GM19043 (cell line): ENCODE results near the gene ITGA1.

Experiments used
- ATAC-seq: cut with Tn5 transposase; IDR thresholded peaks from one replicate; pipeline ENCODE4 v1.9.1; 2021; ENCODE audit warnings: low read depth; ENCODE audit not compliant: unreplicated experiment

ITGA1 gene

DNA sequence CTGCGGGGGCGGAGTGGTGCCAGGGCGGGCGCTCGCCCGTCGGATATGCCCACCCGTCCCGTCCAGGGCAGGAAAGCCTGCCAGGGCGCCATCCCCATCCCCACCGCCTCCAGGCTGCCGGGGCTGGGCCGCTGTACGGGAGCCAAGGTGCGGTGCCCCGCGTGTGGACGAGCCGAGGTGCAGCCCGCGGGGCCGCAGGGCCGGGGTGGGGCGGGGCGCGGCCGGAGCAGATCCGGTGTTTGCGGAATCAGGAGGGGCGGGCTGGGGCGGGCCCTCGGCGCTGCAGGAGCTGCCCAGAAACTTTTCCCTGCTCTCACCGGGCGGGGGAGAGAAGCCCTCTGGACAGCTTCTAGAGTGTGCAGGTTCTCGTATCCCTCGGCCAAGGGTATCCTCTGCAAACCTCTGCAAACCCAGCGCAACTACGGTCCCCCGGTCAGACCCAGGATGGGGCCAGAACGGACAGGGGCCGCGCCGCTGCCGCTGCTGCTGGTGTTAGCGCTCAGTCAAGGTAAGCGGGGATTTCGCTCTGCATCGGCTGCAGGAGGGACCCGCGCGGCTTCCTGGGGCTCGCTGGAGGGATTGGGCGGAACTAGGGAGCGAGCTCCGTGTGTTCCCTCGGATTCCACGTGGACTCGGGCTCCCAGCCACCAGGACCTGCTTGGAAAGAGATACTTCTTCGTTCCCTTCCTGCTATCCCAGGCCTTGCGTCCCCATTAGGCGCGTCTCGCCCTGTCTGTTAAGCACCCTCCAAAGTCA is 201.5 kb downstream of the ITGA1 start, which contains the start of gene ITGA2:
TSS of gene ITGA2 (plus strand) at position 328 of the 756 bp plus-strand sequence. CDS start at position 445, 117 bp downstream.
- ATAC-seq, result peak; percentile 52

DNA sequence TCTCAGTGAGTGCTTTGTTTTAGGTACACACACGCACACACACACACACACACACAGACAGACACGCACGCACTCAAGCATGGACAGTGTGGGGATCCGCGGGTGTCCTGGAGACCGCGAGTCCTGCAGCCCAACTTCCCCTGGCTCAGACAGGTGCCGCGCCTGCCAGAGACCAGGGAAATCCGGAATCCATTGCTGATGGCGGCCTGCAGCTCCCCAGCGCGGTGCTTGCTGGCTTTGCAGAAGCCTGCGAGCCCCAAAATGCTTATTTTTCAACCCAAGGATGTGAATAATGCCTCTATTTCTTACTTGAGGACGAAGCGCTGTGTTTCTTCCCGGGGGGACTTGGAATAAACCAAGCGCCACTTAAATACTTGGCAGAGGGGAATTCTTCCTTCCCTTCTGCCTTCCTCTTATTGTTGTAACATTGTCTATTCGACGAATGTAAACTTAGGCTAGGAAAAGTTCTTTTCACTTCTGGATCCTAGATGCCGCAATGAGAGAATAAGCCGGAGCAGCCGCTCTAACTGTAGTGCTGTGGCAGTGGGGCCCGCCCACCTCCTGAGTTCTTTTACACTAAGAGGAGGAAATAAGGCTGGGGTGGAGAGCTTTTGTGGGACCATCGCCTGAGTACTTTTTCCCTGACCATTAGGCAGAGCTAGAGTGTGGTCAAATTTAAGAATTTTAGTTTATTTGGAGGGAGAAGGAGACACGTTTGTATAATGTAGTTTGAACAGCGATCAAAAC is 202.2 kb downstream of the ITGA1 start:
- peak; percentile 21 for ATAC-seq

DNA sequence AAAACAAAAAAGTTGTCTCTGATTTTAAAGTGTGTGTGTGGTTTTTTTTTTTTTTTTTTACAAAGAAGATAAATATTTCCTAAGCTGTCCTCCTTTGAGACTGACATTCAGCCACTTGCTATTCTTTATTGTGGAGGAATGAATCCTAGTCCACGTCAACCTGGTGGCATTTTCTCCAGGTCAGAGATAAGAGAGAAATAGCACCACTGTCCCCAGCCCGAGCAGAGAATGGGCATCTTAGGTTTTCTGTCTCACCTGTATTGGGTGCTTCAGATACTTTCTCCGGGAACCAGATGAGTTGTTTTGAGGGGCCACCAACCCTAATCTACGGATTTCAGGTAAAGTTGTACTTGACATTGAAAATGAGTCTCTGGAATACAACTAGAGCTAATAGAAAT is 202.8 kb downstream of the ITGA1 start:
- no peak for ATAC-seq

DNA sequence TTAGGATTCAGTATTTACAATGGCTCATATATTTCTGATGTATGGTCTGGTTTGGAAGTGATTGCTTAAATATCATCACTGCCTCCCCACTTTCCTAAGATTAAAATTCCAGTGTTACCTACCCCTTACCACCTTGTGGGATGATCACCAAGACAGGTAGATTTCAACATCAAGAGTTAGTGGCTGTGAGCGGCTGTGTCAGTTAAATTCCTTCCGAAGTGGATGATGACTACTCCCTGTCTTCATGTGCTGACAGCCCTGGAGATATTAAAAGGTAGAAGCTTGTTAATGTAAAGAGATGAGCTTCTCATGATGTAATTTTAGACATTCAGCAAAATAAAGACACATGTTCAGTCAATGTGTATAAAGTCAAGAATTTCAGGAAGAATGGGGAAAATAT is 205.7 kb downstream of the ITGA1 start:
- no peak for ATAC-seq

DNA sequence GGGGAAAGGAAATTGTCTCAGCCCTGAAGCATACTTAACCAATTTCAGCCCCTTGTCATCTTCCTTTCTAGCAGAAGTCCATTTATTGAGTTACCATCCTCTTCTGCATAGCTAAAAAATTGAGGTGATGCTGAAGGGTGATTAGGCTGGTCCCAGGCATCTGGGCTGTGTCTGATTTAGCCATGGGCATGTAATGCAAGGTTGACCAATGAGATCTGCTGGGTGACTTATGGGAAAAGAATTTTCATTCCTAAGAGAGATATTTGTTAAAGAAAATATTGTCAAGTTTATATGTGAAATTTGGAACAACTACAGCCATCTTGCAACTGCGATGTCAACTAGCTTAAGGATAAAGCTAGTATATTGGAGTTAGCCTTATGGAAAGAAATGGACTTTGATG is 206.6 kb downstream of the ITGA1 start:
- ATAC-seq, result no peak

DNA sequence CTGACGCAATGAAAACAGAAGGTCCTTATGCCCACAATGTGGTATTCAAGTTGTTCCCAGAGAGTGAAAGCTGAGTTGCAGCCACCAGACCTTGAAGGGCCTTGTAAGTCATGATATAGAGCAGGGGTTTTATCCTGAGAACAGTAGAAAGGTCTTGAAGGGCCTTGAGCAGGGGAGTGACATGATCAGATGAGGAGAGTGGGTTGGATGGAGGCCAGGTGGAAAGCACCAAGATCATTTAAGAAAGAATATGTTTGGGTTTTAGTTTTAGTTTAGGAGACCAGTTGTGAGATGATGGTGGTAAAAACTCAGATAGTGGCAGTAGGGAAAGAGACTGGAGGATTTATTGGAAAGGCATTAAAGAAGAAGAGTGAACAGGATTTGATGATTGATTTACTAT is 207.4 kb downstream of the ITGA1 start:
- ATAC-seq, result no peak

DNA sequence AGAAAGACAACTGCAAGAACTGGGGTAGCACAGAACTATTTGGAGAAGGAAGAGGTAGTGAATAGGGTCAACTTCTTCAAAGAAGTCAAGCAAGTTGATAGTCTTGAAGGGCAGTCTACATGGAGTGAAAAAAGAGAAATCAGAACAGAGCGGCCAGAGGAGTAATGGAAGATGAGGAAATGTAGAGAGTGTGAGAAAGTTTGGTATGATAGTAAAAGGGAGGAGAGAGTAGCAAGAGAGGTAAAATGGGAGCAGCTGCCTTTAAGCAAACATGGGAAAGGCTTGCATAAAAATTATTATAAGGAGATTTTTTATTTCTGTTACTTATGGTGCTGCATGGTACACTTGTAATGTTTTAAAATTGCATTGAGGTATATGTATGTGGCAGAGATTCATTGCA is 208.2 kb downstream of the ITGA1 start:
- no peak for ATAC-seq

DNA sequence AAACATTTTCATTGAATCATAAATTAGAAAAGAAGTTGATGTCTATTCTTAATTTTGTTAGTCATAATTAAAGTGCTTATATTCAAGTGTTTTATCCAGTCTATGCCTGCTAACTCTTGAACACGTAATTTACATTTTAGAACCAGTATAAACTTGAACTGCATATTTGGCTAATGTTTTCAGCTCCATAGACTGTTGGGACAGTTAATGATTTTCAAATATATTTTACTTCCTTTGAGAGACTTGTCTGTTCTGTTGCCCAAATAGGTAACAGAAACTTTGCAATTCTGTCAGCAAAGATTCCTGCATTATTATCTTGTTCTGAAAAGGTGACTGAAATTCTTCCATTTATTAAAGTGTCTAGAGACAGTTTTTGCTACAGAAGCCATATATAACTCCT is 209.3 kb downstream of the ITGA1 start:
- ATAC-seq, result no peak

DNA sequence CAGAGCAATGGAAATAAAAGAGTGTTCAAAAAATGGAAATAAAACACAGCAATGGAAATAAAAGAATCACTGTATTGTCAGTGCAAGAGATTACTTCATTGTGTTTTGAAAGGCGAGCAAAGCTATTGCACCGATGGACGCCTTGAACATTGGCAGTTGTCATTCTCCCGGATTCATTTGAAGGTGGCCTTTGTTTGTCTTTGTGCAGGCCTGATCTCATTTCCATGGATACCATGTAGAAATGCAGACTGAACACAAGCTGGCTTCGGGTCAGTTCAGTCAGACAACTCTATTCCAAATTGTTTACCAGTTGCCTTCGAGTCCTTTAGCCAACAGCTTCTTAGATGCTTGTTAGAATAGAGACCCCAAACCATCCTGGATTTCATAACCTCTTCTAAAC is 209.7 kb downstream of the ITGA1 start:
- ATAC-seq, result no peak

DNA sequence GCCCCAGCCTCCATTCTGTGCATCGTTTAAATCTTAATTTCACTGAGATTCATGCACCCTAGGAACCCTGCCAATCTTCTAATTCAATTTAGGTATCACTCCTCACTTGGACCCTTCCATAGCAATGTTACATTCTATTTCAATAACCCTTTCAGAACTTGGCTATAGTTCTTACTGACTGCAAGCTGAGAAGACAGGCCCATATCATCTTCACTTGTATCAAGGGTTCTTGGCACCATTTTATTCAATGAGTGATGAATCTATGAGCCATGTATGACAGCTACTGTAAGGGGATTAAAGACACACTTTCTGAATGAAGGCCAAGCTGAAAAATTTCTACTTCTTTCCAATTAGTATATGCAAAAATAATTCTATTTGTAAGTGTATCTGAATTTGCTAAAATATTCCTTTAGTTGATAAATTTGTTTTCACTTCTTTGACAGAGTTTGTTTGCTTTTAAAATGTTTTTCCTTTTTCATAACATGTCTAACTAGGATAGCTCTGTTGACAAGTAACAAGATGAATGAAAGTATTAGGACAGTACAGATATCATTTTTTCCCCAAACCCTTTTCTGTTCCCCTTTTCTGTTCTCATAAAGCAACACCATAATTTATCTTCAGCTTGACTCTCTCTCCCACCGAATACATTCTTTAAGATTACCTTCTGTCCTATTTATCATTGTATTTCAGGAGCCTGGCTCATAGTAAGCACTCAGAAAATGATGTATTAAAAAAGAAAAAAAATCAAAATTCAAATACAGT is 211.0 kb downstream of the ITGA1 start:
- no peak for ATAC-seq

DNA sequence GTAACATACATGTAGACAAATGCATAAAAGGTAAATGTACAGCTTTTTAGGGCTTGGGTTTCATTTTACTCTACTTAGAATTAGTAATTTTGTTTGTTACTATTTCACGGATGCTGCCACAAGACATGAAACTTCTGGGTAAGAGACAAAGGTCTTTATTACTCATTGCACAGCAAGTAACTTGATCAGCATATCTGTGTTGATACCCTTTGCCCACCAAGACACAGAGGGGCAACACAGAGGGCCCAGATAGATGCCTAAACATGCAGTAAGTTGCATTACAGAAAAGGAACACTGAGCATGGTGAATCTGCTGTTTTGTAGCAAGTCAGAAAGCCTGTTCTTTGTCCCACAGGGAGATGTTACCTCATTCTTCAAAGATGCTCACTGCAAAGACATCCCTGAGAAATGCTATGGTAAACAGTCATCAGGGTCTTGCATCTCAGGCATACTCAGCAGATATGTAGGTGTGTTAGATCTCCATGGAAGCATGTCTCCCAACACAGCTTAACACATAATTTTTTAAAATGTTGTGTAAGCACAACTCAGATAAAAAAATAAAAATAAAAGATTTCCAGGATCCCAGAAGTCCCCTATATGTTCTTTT is 211.7 kb downstream of the ITGA1 start:
- no peak for ATAC-seq

DNA sequence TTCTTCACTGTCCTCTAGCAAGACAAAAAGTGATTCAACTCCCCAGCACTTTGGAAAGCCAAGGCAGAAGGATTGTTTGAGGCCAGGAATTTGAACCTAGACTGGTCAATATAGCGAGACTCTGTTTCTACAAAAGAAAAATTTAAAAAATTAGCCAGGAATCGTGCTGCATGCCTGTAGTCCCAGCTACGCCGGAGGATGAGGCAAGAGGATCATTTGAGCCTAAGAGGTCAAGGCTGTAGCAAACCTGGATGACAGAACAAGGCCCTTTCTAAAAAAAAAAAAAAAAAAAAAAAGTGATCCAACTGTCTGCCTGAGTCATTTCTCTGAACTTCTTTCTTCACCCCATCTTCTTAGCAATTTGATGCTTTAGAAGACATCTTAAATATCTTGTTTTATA is 213.8 kb downstream of the ITGA1 start:
- ATAC-seq, result no peak

DNA sequence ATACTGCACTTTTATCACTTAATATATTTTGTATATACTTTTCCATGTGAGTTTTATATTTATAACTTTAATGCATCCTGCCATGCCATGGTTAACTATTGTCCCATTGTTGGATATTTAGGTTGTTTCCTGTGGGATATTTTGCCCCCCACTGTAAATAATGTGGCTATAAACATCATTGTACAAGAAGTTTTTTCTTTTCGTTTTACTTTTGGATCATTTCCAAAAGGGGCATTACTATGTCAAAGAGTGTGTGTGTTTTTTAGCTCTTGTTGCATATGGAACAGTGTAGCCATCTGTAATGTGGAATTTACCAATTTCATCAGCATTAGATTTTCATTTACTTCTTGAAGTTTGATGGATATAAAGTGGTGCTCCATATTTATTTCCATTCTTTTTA is 214.8 kb downstream of the ITGA1 start:
- no peak for ATAC-seq

DNA sequence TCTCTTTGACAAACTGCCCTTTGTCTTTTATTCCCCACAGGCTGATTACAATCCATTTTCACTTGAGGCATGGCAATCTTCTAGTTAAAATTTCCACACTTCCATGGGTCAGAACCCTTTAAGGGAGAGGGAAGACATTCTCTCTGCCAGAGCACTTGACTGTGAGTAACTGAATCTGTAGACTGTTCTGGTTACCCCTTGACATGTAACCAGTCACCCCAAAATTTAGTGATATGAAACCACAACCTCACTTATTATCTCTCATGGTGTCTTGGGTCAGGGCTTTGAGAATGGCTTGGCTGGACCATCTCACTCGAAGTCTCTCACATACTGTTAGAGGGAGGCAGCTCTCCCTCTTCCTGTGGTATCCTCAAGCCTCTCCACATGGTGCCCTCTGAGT is 215.4 kb downstream of the ITGA1 start:
- no peak for ATAC-seq

DNA sequence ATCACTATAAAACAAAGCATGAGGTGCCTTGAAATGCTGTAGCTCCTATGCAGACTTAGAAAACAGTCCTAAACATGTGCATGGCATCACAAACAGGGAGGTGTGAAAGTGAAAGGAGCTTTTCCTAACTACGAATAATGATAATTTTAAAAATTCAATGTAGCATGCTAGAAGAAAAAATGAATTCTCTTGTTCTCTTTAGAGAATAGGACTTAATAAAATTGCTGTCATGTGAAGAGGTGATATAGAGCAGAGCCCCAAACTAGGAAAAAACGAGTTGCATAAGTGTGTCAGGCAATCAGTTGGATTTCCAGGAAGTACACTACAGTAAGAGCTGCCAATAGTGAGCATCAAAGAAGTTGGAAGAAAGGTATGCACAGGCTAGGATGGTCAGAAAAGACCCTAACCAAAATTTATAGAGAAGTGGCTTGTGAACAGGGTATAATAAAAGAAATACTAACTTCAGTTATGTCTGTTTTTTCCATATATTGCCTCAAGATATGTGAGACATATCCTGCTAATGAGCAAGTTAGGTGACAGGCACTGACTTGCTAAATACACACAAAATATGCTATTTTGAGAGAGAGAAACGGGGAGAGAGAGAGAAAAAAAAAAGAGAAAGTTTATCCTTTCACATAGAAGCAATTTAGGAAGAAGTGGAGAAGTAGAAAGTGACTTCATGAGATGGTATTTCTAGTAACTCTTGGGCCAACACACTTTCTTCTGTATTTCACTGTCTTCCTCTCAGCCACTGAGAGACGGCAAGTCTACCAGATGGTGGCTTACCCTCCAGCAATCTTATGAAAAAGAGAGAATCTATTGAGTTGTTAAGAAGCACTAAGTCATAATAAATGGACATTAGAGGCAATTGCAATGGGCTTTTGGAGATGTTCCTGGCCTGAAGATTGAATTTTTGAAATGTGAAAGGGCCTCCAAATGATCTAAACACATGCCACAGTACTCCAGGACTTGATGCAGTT is 219.5 kb downstream of the ITGA1 start:
- no peak for ATAC-seq

DNA sequence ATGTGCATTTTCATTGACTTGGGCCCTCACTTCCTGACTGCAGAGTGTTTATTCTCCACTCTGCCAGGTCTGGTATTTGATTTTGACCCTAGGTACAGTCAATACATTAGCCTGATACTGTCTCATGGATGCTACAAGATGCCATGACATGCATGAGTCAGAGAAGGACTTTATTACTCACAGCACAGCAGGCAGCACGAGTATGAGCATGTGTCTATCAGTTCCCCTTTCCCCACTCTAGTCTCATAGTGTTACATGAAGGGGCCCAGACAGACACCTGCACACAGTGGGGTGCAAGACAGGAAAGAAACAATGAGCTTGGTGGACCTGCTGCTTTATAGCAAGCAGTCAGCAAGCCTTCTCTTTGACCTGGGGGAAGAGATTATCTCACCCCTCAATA is 221.0 kb downstream of the ITGA1 start:
- peak; percentile 92 for ATAC-seq
